HEK293 (cell line): ENCODE measurements around the gene SPACA9.

Experiments used
- CTCF ChIP-seq: fragments of 450-650 bp; formaldehyde crosslinking; IDR thresholded peaks from 2 replicates; pipeline ENCODE4 v1.5.1; 2016; ENCODE audit warnings: missing biosample characterization, missing genetic modification characterization
- PRDM4 ChIP-seq: fragments of 450-650 bp; formaldehyde crosslinking; IDR thresholded peaks from 2 replicates; pipeline ENCODE4 v1.5.1; 2017; ENCODE audit warnings: missing biosample characterization, missing genetic modification characterization
- SP2 ChIP-seq: fragments of 450-650 bp; formaldehyde crosslinking; IDR thresholded peaks from 2 replicates; pipeline ENCODE4 v1.5.1; 2016; ENCODE audit warnings: missing biosample characterization, missing genetic modification characterization
- TSHZ1 ChIP-seq: fragments of 450-650 bp; formaldehyde crosslinking; IDR thresholded peaks from 2 replicates; pipeline ENCODE4 v1.5.1; 2016; ENCODE audit warnings: missing biosample characterization, missing genetic modification characterization, borderline replicate concordance
- YY1 ChIP-seq: fragments of 450-650 bp; formaldehyde crosslinking; IDR thresholded peaks from 2 replicates; pipeline ENCODE4 v1.5.1; 2018; ENCODE audit warnings: missing biosample characterization, missing genetic modification characterization
- ZBTB11 ChIP-seq: fragments of 450-650 bp; formaldehyde crosslinking; conservative IDR thresholded peaks from 2 replicates; pipeline ENCODE4 v1.5.1; 2016; ENCODE audit warnings: low read depth, missing biosample characterization, missing genetic modification characterization
- ZBTB6 ChIP-seq: fragments of 450-650 bp; formaldehyde crosslinking; IDR thresholded peaks from 2 replicates; pipeline ENCODE4 v1.5.1; 2017; ENCODE audit warnings: missing biosample characterization, missing genetic modification characterization
- ZBTB7A ChIP-seq: fragments of 450-650 bp; formaldehyde crosslinking; IDR thresholded peaks from 2 replicates; pipeline ENCODE4 v1.5.1; 2016; ENCODE audit warnings: low read depth, missing biosample characterization, missing genetic modification characterization
- ZNF148 ChIP-seq: fragments of 450-650 bp; formaldehyde crosslinking; IDR thresholded peaks from 2 replicates; pipeline ENCODE4 v1.5.0; 2017; ENCODE audit warnings: missing biosample characterization, missing genetic modification characterization, borderline replicate concordance
- ZNF324 ChIP-seq: fragments of 450-650 bp; formaldehyde crosslinking; IDR thresholded peaks from 2 replicates; pipeline ENCODE4 v1.5.1; 2016; ENCODE audit warnings: missing biosample characterization, missing genetic modification characterization
- ZNF558 ChIP-seq: fragments of 450-650 bp; formaldehyde crosslinking; IDR thresholded peaks from 2 replicates; pipeline ENCODE4 v1.5.1; 2016; ENCODE audit warnings: missing biosample characterization, missing genetic modification characterization
- ZNF629 ChIP-seq: fragments of 450-650 bp; formaldehyde crosslinking; IDR thresholded peaks from 2 replicates; pipeline ENCODE4 v1.5.1; 2017; ENCODE audit warnings: missing biosample characterization, missing genetic modification characterization
- ZNF677 ChIP-seq: fragments of 450-650 bp; IDR thresholded peaks from 2 replicates; pipeline ENCODE4 v1.5.0; 2018; ENCODE audit warnings: missing biosample characterization, mild to moderate bottlenecking, missing genetic modification characterization, moderate library complexity
- ZNF777 ChIP-seq: fragments of 450-650 bp; formaldehyde crosslinking; IDR thresholded peaks from 2 replicates; pipeline ENCODE4 v1.5.1; 2017; ENCODE audit warnings: missing biosample characterization, missing genetic modification characterization, borderline replicate concordance

GRCh38 chr9:132834343-132834742 is 44.4 kb upstream of the SPACA9 start:
- TF ChIP-seq ZBTB7A (no peak), CTCF (tag by site-specific recombination) (no peak), ZNF677 (tag by site-specific recombination) (no peak), ZNF629 (tag by site-specific recombination) (no peak), ZNF148 (tag by site-specific recombination) (no peak), PRDM4 (tag by site-specific recombination) (no peak), ZNF324 (tag by site-specific recombination) (no peak), ZBTB11 (tag by site-specific recombination) (no peak), ZBTB6 (tag by site-specific recombination) (no peak), ZNF777 (tag by site-specific recombination) (no peak), SP2 (no peak), YY1 (tag by site-specific recombination) (no peak), ZNF558 (tag by site-specific recombination) (no peak), TSHZ1 (tag by site-specific recombination) (no peak)
